Kidney (tissue), 14 donors: ENCODE measurements around the gene LEMD2. TPM values are rescaled to one million over a fixed set of nuclear protein-coding genes. Genes with fewer than 3 reads are reported as not detected.

ENCODE experiments used
- DNase-seq, 5 donors: peaks; one replicate each; pipeline ENCODE4 v3.0.0-alpha.2; 2013 to 2020
- FAIRE-seq: peaks from 2 replicates; lab custom pipeline; 2012; peaks lifted over from hg19 to GRCh38; lab: Jason Lieb, UNC
- H3K27ac ChIP-seq, 2 donors: one replicate each; pipeline ENCODE4 v1.7.0; 2013; ENCODE audit warnings: low read depth in 2 of 2, low read length in 2 of 2, inconsistent platforms in 1 of 2
- H3K27me3 ChIP-seq: one replicate; pipeline ENCODE4 v1.7.1; 2013; ENCODE audit warnings: low read length, inconsistent platforms; ENCODE audit not compliant: control insufficient read depth, insufficient read depth
- H3K36me3 ChIP-seq, 3 donors: one replicate each; pipeline versions ENCODE4 v1.7.0 to v1.7.1; 2013; ENCODE audit warnings: low read length in 3 of 3, control low read depth in 1 of 3, inconsistent platforms in 1 of 3; ENCODE audit not compliant: insufficient read depth in 3 of 3, control insufficient read depth in 2 of 3
- H3K4me1 ChIP-seq, 3 donors: one replicate each; pipeline versions ENCODE4 v1.7.0 to v1.7.1; 2013; ENCODE audit warnings: low read length in 3 of 3, inconsistent platforms in 1 of 3, low read depth in 1 of 3; ENCODE audit not compliant: control insufficient read depth in 2 of 3, insufficient read depth in 2 of 3
- H3K4me3 ChIP-seq, 3 donors: one replicate each; pipeline versions ENCODE4 v1.7.0 to v1.8.1; 2013; ENCODE audit warnings: low read length in 3 of 3, control low read depth in 1 of 3, inconsistent platforms in 1 of 3
- H3K9ac ChIP-seq, 3 donors: one replicate each; pipeline versions ENCODE4 v1.7.0 to v1.7.1; 2013; ENCODE audit warnings: low read length in 3 of 3, control low read depth in 1 of 3, inconsistent platforms in 1 of 3
- H3K9me3 ChIP-seq, 3 donors: one replicate each; pipeline versions ENCODE4 v1.7.0 to v1.7.1; 2013; ENCODE audit warnings: low read length in 3 of 3, control low read depth in 1 of 3, inconsistent platforms in 1 of 3; ENCODE audit not compliant: control insufficient read depth in 2 of 3, insufficient read depth in 1 of 3
- intact Hi-C: fragments of 100-400 bp; cut with DNase I; formaldehyde crosslinking; loops from one replicate; pipeline ENCODE4 v1.11.1; 2022
- polyA plus RNA-seq: library from polyadenylated mRNA; stranded (reverse); fragments of 350-450 nt; fragmentation: Illumina TruSeq; extraction: RNeasy Lipid Tissue Mini Kit (QIAGEN cat#74804); gene quantifications from one replicate; pipeline ENCODE4 v1.2.3, GENCODE V29; 2014; ENCODE audit warnings: low read depth, low replicate concordance; ENCODE audit not compliant: insufficient read depth
- total RNA-seq: library from RNA; stranded (reverse); fragmentation: NEBNext Ultra II Directional; extraction: Animal tissue kit (Norgen Biotek cat#: 25700); gene quantifications from one replicate; pipeline ENCODE4 v1.2.1, GENCODE V29; 2021
- TF ChIP-seq, protein P1 (sequence below): IDR thresholded peaks from 3 replicates; pipeline ENCODE4 v1.5.1; 2012; ENCODE audit warnings: mild to moderate bottlenecking, moderate library complexity, borderline replicate concordance; ENCODE audit not compliant: insufficient read depth; ENCODE audit errors: extremely low read depth
- donor health status: control.
- donor health status: control.
- donor health status: control.
- donor health status: control.
- donor health status: control.
- donor health status: DM: yes; HTN: yes; CAD: no.
- donor health status: Normal renal cell carcinoma (clear cell type).

Gene LEMD2
- total and polyA plus RNA-seq, 2 donors from 2014 or later, result 36.4 to 57.1 TPM

DNA sequence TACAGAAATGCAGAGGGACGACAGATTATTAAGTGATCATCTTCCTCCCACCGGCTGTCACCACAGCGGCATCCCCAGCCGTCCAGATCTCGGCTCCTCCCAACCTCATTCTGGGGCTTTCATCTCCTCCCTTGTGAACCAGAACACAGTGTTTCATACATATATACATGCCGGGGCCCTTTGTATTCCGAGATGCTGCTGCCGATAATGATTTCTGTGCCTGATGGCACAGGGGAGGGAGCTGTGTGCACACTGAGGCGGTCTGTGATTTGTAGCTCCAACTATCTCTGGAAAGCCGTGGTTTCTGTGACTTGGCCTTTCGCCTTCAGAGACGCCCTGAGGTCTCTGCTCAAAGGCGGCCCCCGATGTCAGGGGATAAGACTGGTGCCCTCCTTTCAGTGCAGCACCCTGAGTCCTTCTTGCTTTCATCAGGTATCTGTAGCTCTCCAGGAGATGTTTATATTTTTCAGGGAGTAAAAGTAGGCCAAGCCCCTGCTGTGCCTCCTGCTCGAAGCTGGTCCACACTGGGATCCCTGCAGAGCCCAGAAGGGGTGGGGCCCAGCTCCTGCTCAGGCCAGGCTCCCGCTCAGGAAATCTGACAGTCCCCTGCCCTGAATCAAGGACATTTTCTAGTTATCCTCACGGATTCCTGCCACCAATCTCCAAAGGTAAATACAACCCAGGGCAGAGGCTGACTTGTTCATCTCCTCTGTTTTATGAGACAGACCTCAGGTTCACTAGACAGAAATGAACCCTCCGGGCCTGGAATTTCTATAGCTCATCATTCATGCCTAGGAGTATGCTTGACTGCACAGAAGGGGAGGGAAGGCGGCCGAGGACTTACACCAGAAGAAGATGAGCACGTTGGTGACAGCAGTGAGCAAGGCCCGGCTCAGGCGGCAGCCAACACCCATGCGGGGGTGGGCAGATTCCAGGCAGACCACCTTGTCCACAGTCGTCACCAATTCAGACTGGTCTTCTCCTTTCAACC is 11.2 kb downstream of the LEMD2 start:
- peaks cover 19 to 83% (median 56%) of the 10 kb centered on the region in 3 donors for H3K36me3 ChIP-seq
- DNase-seq, result peak in 4 of 5 donors; percentile 74 to 79 (median 78)
- no peaks in the 10 kb centered on the region for H3K4me1 ChIP-seq
- no peak for FAIRE-seq
- no peak overlapping the region for H3K9ac ChIP-seq
- TF ChIP-seq, protein P1, sequence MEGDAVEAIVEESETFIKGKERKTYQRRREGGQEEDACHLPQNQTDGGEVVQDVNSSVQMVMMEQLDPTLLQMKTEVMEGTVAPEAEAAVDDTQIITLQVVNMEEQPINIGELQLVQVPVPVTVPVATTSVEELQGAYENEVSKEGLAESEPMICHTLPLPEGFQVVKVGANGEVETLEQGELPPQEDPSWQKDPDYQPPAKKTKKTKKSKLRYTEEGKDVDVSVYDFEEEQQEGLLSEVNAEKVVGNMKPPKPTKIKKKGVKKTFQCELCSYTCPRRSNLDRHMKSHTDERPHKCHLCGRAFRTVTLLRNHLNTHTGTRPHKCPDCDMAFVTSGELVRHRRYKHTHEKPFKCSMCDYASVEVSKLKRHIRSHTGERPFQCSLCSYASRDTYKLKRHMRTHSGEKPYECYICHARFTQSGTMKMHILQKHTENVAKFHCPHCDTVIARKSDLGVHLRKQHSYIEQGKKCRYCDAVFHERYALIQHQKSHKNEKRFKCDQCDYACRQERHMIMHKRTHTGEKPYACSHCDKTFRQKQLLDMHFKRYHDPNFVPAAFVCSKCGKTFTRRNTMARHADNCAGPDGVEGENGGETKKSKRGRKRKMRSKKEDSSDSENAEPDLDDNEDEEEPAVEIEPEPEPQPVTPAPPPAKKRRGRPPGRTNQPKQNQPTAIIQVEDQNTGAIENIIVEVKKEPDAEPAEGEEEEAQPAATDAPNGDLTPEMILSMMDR, result no peak
- no peak overlapping the region for H3K4me3 ChIP-seq
- intact Hi-C loops, result no loop called here
- no peaks in the 10 kb centered on the region for H3K27me3 ChIP-seq
- H3K9me3 ChIP-seq, result no peaks in the 10 kb centered on the region
- no peak overlapping the region for H3K27ac ChIP-seq

DNA sequence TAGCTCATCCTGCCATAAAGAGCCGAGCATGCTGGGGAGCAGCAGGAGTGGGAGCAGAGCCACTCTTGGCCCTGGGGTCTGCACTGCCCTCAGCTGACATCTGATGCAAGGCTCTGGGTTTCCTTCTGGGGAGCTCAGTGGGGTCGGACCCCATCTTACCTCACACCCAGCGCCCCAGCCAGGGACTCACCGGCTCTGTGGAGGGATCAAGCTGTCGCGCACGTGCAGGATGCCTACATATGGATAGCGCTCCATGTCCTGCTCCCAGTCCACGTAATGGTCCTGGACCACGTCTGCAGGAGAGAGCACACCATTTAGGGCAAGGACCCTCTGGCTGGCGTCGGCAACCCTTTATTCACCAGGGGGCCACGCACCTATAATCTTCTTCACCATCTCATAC is 12.2 kb downstream of the LEMD2 start:
- intact Hi-C loops, result no loop called here
- no peak for DNase-seq
- peaks cover 19 to 83% (median 61%) of the 10 kb centered on the region in 3 donors for H3K36me3 ChIP-seq

DNA sequence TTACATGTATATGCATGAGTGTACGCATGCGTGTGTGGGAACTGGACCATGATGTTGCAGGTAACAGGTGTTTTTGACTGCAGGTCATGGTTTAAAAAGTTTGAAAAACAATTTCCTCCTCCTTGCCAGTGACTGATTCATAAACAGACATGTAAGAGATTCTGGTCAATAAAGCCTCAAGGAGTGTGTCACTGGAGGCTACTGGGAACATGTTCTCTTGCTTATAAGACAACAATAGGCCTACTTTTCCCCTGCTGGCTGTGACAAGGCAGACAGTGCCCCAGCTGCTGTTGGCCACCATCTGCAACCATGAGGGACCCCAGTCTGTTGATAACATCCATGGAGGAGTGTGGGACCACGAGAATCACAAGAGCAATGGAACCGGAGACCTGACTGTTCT is 12.7 kb downstream of the LEMD2 start:
- TF ChIP-seq, protein P1, result no peak
- Histone ChIP-seq H3K27ac (no peak overlapping the region), H3K9me3 (no peaks in the 10 kb centered on the region), H3K9ac (no peak overlapping the region), H3K4me3 (no peak overlapping the region), H3K4me1 (peaks cover 0 to 8% (median 7%) of the 10 kb centered on the region in 3 donors), H3K27me3 (no peaks in the 10 kb centered on the region), H3K36me3 (peaks cover 19 to 83% (median 61%) of the 10 kb centered on the region in 3 donors)
- no peak for DNase-seq
- FAIRE-seq, result no peak
- intact Hi-C loops, result no loop called here

More for the DNA sequence above, 12.2 kb downstream of the LEMD2 start:
- Histone ChIP-seq H3K4me1 (peaks cover 0 to 5% (median 5%) of the 10 kb centered on the region in 3 donors), H3K9ac (no peak overlapping the region), H3K9me3 (no peaks in the 10 kb centered on the region), H3K4me3 (no peak overlapping the region), H3K27me3 (no peaks in the 10 kb centered on the region), H3K27ac (no peak overlapping the region)
- FAIRE-seq, result no peak
- TF ChIP-seq, protein P1, result no peak
